Left lung (tissue), 10 donors: ENCODE measurements around the gene LSG1. TPM values are rescaled to one million over a fixed set of nuclear protein-coding genes. Genes with fewer than 3 reads are reported as not detected.

Source experiments
- ATAC-seq: fragments of 200-7000 bp; cut with Tn5 transposase; one replicate; pipeline ENCODE4 v1.9.1; 2020; ENCODE audit warnings: moderate library complexity
- DNase-seq, 4 donors: peaks; one replicate each; pipeline ENCODE4 v3.0.0-alpha.2; 2013 to 2020
- H3K27ac ChIP-seq, 2 donors: fragments of 200-600 bp; sonication (generic) in 1 of 2; one replicate each; pipeline versions ENCODE4 v1.5.0 to v1.8.0; 2020 to 2021
- H3K27me3 ChIP-seq, 2 donors: fragments of 200-600 bp; sonication (generic) in 1 of 2; one replicate each; pipeline versions ENCODE4 v1.5.0 to v1.8.0; 2020 to 2021
- H3K36me3 ChIP-seq, 2 donors: fragments of 200-600 bp; sonication (generic) in 1 of 2; one replicate each; pipeline versions ENCODE4 v1.5.0 to v1.8.0; 2020 to 2021
- H3K4me1 ChIP-seq, 2 donors: fragments of 200-600 bp; one replicate each; pipeline ENCODE4 v1.8.0; 2021
- H3K4me3 ChIP-seq, 2 donors: fragments of 200-600 bp; sonication (generic) in 1 of 2; one replicate each; pipeline versions ENCODE4 v1.5.0 to v1.8.0; 2020 to 2021; ENCODE audit warnings: mild to moderate bottlenecking in 1 of 2
- H3K9me3 ChIP-seq, 2 donors: fragments of 200-600 bp; sonication (generic) in 1 of 2; one replicate each; pipeline versions ENCODE4 v1.5.0 to v1.8.0; 2020 to 2021
- intact Hi-C, 2 donors: fragments of 100-400 bp; cut with DNase I; formaldehyde crosslinking; loops; one replicate each; pipeline versions ENCODE4 v1.11.2 to v1.14.2; 2022
- polyA plus RNA-seq, 6 donors: library from polyadenylated mRNA; unstranded; fragments of 120-200 nt; gene quantifications; one replicate each; pipeline ENCODE4 v1.2.1, GENCODE V29; 2013; ENCODE audit not compliant: insufficient read length in 6 of 6
- total RNA-seq, 2 donors: library from RNA; stranded (reverse); fragmentation: NEBNext Ultra II Directional; extraction: Animal tissue kit (Norgen Biotek cat#: 25700); gene quantifications; one replicate each; pipeline ENCODE4 v1.2.1, GENCODE V29; 2021
- TF ChIP-seq, protein P1 (sequence below), 2 donors: fragments of 200-600 bp; sonication (generic) in 1 of 2; IDR thresholded peaks; one replicate each; pipeline versions ENCODE4 v1.5.0 to v1.8.0; 2021; ENCODE audit warnings: antibody characterized with exemption in 2 of 2
- donor health status: DM: no; HTN: yes; CAD: no.
- donor health status: DM: no; HTN: no; CAD: no.

The LSG1 gene
- total and polyA plus RNA-seq, 8 donors = 18.2 to 74.0 (median 46.9) TPM

DNA sequence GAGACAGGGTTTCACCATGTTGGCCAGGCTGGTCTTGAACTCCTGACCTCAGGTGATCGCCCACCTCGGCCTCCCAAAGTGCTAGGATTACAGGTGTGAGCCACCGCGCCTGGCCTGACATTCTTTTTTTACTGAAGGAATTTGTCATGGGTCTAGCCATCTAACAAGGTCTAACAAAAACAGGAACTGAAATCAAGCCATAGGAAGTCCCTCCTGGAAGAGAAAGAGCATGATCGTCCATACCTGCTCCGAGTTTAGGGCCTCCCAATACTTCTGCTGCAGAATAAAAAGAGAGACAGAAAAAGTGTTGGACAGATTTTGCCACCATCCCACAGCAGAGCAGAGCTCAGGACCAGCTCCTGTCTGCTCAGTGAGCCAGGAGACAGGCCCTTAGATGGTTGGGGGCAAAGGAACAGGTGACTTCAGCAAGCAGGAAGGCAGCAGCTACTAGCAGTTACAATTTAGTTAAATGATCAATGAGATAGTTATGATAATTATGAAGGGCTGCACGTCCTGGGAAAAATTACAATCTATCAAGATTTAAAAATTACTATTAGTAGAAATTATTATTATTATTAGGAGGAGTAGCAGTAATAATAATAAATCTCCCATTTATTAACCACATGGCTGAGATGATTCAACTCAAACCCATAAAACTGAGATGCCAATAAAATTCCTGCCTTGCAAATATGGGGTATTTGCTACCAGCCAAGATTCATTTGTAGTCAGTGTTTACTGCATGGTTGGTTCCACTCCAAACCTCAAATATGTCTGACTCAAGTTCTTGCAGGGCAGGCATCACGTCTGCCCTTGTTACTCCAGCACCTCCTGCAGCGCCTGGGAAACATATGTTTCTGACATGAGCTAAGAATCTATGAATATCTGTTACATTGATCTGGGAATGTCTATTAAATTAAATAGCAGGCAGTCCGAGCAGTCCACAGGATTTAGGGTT lies 78.9 kb downstream of the LSG1 start:
- ATAC-seq = peak; percentile 76
- H3K27me3 ChIP-seq = no peaks in the 10 kb centered on the region
- intact Hi-C loops = no loop called here
- H3K4me3 ChIP-seq = no peak overlapping the region
- no peak overlapping the region for H3K27ac ChIP-seq
- H3K36me3 ChIP-seq = no peaks in the 10 kb centered on the region
- H3K4me1 ChIP-seq = peaks cover 0 to 15% of the 10 kb centered on the region in 2 donors
- TF ChIP-seq, protein P1, sequence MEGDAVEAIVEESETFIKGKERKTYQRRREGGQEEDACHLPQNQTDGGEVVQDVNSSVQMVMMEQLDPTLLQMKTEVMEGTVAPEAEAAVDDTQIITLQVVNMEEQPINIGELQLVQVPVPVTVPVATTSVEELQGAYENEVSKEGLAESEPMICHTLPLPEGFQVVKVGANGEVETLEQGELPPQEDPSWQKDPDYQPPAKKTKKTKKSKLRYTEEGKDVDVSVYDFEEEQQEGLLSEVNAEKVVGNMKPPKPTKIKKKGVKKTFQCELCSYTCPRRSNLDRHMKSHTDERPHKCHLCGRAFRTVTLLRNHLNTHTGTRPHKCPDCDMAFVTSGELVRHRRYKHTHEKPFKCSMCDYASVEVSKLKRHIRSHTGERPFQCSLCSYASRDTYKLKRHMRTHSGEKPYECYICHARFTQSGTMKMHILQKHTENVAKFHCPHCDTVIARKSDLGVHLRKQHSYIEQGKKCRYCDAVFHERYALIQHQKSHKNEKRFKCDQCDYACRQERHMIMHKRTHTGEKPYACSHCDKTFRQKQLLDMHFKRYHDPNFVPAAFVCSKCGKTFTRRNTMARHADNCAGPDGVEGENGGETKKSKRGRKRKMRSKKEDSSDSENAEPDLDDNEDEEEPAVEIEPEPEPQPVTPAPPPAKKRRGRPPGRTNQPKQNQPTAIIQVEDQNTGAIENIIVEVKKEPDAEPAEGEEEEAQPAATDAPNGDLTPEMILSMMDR (IDR thresholded peaks at IDR 0.05) = no peak
- H3K9me3 ChIP-seq = no peaks in the 10 kb centered on the region
- peak in 1 of 4 donors; percentile 8 for DNase-seq

Other genes starting within 250 kb of the LSG1 start
- gene ATP13A3, start 185.2 kb downstream of the LSG1 start, total RNA-seq = 100 to 1,000 TPM; 121 to 123 TPM
- 10 to 100 TPM; 52.0 to 65.1 (median 56.7) TPM for gene ATP13A3, start 185.2 kb downstream of the LSG1 start, polyA plus RNA-seq
- 10 to 100 TPM; 13.4 to 20.6 TPM for gene TMEM44, start 38.8 kb downstream of the LSG1 start, total RNA-seq
- gene TMEM44, start 38.8 kb downstream of the LSG1 start, polyA plus RNA-seq = 10 to 100 TPM; 33.8 to 46.2 (median 35.1) TPM
- 1 to 10 TPM; 6.4 to 8.8 TPM for gene FAM43A, start 13.7 kb upstream of the LSG1 start, total RNA-seq
- 10 to 100 TPM; 14.1 to 25.4 (median 19.8) TPM for gene FAM43A, start 13.7 kb upstream of the LSG1 start, polyA plus RNA-seq